ENCODE measurements around the gene OR52N5. TPM values are rescaled to one million over a fixed set of nuclear protein-coding genes. Genes with fewer than 3 reads are reported as not detected.

The OR52N5 gene
- polyA plus RNA-seq, 2 of the 4 experiments (the other 2 are of a cell fraction): not detected

DNA sequence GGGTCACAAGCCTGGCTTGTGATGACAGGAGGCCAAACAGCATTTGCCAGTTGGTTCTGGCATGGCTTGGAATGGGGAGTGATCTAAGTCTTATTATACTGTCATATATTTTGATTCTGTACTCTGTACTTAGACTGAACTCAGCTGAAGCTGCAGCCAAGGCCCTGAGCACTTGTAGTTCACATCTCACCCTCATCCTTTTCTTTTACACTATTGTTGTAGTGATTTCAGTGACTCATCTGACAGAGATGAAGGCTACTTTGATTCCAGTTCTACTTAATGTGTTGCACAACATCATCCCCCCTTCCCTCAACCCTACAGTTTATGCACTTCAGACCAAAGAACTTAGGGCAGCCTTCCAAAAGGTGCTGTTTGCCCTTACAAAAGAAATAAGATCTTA, 46.1 kb downstream of the OR52N5 start:
- no peak overlapping the region for H3K4me3 ChIP-seq
- no peak for FAIRE-seq
- POLR2A ChIA-PET: no interaction called here

DNA sequence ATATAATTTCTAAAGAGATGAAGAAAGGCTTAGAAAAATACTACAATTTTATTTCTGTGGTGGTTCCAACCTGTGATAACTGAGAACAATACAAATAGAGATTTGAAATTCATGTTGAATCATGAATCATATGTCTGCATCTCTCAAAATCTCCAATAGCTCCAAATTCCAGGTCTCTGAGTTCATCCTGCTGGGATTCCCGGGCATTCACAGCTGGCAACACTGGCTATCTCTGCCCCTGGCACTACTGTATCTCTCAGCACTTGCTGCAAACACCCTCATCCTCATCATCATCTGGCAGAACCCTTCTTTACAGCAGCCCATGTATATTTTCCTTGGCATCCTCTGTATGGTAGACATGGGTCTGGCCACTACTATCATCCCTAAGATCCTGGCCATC, 46.8 kb downstream of the OR52N5 start, which contains the start of gene OR56B1:
Gene OR56B1, plus strand, starts transcription at position 53 of the 400 bp plus-strand sequence. Its CDS starts 69 bp downstream, at position 122.
- DNase-seq (ENCODE audit: low read depth in 1 of 2, low spot score in 1 of 2): peak in 1 of 2 experiments; percentile 8
- Histone ChIP-seq H3K27ac (peak within 1 kb of the TSS in 1 of 2 experiments; percentile 64; a peak in 4 of 6 replicates), H3K4me2 (peak within 1 kb of the TSS; percentile 46), H3K9me3 (no peaks in the 10 kb centered on the region), H3K4me3 (no peak within 1 kb of the TSS), H3K4me1 (peaks cover 6% of the 10 kb centered on the region; the same call in 1 of the 3 replicates)
- no peak for FAIRE-seq
- ChIA-PET CTCF (interaction anchor here (0.7 to 2.0 kb wide), 3 partner anchors 25 to 73 kb away, joined by 3 to 4 read pairs (median 4); no protein-coding TSS in a partner anchor), POLR2A (no interaction called here)
- 0% methylated on average over 1 of the region's 1 CpG for WGBS (ENCODE audit: missing lambda C conversion rate)
- peak; percentile 83 to 88 for ATAC-seq
- TF ChIP-seq, protein P1, sequence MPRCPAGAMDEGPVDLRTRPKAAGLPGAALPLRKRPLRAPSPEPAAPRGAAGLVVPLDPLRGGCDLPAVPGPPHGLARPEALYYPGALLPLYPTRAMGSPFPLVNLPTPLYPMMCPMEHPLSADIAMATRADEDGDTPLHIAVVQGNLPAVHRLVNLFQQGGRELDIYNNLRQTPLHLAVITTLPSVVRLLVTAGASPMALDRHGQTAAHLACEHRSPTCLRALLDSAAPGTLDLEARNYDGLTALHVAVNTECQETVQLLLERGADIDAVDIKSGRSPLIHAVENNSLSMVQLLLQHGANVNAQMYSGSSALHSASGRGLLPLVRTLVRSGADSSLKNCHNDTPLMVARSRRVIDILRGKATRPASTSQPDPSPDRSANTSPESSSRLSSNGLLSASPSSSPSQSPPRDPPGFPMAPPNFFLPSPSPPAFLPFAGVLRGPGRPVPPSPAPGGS (IDR thresholded peaks at IDR 0.05): no peak

More for the DNA sequence above, 46.1 kb downstream of the OR52N5 start:
- Histone ChIP-seq H3K27ac (peak overlapping the region; percentile 26 to 64; a peak in 4 of 6 replicates), H3K4me2 (peak overlapping the region; percentile 46), H3K4me1 (peaks cover 6% of the 10 kb centered on the region; the same call in 1 of the 3 replicates), H3K9me3 (0 out of 3 replicates have a peak, but pooled peaks cover 4% of the 10 kb centered on the region)
- CTCF ChIA-PET: interaction anchor here (1.4 to 2.0 kb wide), 2 partner anchors 25 to 53 kb away, joined by 4 read pairs; no protein-coding TSS in a partner anchor
- TF ChIP-seq CEBPB (IDR thresholded peaks at IDR 0.05): peak in 1 of 2 experiments; percentile 71; a peak in 3 of 4 replicates
- TF ChIP-seq ZC3H11A (IDR thresholded peaks at IDR 0.05): no peak
- TF ChIP-seq HDAC2 (IDR thresholded peaks at IDR 0.05): no peak
- TF ChIP-seq FOSL2 (IDR thresholded peaks at IDR 0.05): no peak
- TF ChIP-seq FOSL2 (CRISPR knock-in tag; IDR thresholded peaks at IDR 0.05): 0 out of 2 replicates have a peak, but pooled peaks have one; percentile 3
- no peak for TF ChIP-seq FOXS1 (CRISPR knock-in tag; IDR thresholded peaks at IDR 0.05)
- TF ChIP-seq NPAS2 (CRISPR knock-in tag; IDR thresholded peaks at IDR 0.05; ENCODE audit: borderline replicate concordance): no peak
- TF ChIP-seq JUNB (IDR thresholded peaks at IDR 0.05): peak; percentile 28; the same call in 1 of the 2 replicates
- TF ChIP-seq FOSB (CRISPR knock-in tag; IDR thresholded peaks at IDR 0.05): no peak
- TF ChIP-seq HOXB13 (CRISPR knock-in tag; IDR thresholded peaks at IDR 0.05; ENCODE audit: low read depth): no peak
- TF ChIP-seq, protein P2, sequence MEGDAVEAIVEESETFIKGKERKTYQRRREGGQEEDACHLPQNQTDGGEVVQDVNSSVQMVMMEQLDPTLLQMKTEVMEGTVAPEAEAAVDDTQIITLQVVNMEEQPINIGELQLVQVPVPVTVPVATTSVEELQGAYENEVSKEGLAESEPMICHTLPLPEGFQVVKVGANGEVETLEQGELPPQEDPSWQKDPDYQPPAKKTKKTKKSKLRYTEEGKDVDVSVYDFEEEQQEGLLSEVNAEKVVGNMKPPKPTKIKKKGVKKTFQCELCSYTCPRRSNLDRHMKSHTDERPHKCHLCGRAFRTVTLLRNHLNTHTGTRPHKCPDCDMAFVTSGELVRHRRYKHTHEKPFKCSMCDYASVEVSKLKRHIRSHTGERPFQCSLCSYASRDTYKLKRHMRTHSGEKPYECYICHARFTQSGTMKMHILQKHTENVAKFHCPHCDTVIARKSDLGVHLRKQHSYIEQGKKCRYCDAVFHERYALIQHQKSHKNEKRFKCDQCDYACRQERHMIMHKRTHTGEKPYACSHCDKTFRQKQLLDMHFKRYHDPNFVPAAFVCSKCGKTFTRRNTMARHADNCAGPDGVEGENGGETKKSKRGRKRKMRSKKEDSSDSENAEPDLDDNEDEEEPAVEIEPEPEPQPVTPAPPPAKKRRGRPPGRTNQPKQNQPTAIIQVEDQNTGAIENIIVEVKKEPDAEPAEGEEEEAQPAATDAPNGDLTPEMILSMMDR (IDR thresholded peaks at IDR 0.05): no peak
- ATAC-seq (peak; percentile 79 to 80; a peak in 5 of 6 replicates), DNase-seq (ENCODE audit: low read depth in 1 of 2, low spot score in 1 of 2) (peak in 1 of 2 experiments; percentile 15)

DNA sequence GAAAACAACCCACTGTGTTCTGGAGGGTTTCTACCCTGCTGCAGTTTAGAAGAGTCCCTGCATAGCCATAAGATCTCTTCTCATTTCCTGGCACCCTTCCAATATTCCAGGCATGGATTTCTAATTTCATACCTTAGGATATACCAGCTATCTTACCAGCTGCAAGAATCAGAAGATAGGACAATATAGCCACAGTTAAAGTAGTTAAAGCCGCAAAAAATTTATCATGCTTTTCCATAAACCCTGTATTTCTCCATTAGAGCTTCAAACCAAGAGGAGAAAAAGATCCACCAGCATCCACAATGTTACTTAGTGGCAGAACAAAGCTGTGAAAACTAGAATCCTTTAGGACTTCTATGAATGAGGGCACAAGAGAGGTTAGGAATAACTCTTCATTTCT, 55.5 kb downstream of the OR52N5 start:
- DNase-seq (ENCODE audit: low read depth in 1 of 2, low spot score in 1 of 2) (no peak), FAIRE-seq (no peak), ATAC-seq (no peak)
- H3K4me3 ChIP-seq: no peak overlapping the region
- WGBS (ENCODE audit: missing lambda C conversion rate): 15% methylated on average over 1 of the region's 1 CpG
- TF ChIP-seq RARB (CRISPR knock-in tag; IDR thresholded peaks at IDR 0.05): no peak
- TF ChIP-seq TP53 (CRISPR knock-in tag; IDR thresholded peaks at IDR 0.05): no peak
- TF ChIP-seq KDM5A (IDR thresholded peaks at IDR 0.05): no peak
- H3K9me3 ChIP-seq: no peaks in the 10 kb centered on the region
- no peaks in the 10 kb centered on the region for H3K4me1 ChIP-seq
- H3K27ac ChIP-seq: no peak overlapping the region
- no peak overlapping the region for H3K4me2 ChIP-seq
- ChIA-PET CTCF (no interaction called here), POLR2A (no interaction called here)

DNA sequence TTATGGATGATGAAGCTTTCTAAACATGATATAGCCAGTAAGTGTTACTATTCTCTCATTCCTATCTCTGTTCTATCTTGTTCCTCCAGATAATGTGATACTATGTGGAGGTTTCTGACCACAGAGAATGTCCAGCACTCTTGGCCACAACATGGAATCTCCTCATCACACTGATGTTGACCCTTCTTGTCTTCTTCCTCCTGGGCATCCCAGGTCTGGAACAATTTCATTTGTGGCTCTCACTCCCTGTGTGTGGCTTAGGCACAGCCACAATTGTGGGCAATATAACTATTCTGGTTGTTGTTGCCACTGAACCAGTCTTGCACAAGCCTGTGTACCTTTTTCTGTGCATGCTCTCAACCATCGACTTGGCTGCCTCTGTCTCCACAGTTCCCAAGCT, 56.8 kb downstream of the OR52N5 start:
- WGBS (ENCODE audit: missing lambda C conversion rate): 0% methylated on average over 1 of the region's 1 CpG
- H3K4me3 ChIP-seq: no peak overlapping the region
- FAIRE-seq (no peak), ATAC-seq (no peak), DNase-seq (ENCODE audit: low read depth in 1 of 2, low spot score in 1 of 2) (no peak)
- ChIA-PET CTCF (interaction anchor here (1.2 kb wide), 1 partner anchor 126 kb away, joined by 3 read pairs; no protein-coding TSS in a partner anchor), POLR2A (no interaction called here)
- no peak overlapping the region for H3K27ac ChIP-seq
- H3K9me3 ChIP-seq: no peaks in the 10 kb centered on the region
- no peaks in the 10 kb centered on the region for H3K4me1 ChIP-seq
- H3K4me2 ChIP-seq: no peak overlapping the region
- no peak for TF ChIP-seq CBX8 (IDR thresholded peaks at IDR 0.05)
- no peak for TF ChIP-seq EP300 (IDR thresholded peaks at IDR 0.05)
- TF ChIP-seq RFX5 (IDR thresholded peaks at IDR 0.05): no peak
- TF ChIP-seq HOXA7 (CRISPR knock-in tag; IDR thresholded peaks at IDR 0.05): no peak
- no peak for TF ChIP-seq ESRRA (IDR thresholded peaks at IDR 0.05; ENCODE audit: borderline replicate concordance, low read length)
- TF ChIP-seq, protein P3, sequence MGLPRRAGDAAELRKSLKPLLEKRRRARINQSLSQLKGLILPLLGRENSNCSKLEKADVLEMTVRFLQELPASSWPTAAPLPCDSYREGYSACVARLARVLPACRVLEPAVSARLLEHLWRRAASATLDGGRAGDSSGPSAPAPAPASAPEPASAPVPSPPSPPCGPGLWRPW (IDR thresholded peaks at IDR 0.05): no peak
- TF ChIP-seq KDM1A (IDR thresholded peaks at IDR 0.05; ENCODE audit: low read depth): no peak
